Muscle of back (tissue), 13 donors: ENCODE results near the gene PFDN1. TPM values are rescaled to one million over a fixed set of nuclear protein-coding genes. Genes with fewer than 3 reads are reported as not detected.
"Not testable (repeated sequence)": the region's sequence is repeated elsewhere in the genome, so short reads cannot be mapped to it uniquely, and the experiment has no call there.

Experiments used
- DNase-seq, 3 donors: peaks; one replicate each; pipeline versions ENCODE4 v3.0.0 to v3.0.0-alpha.2; 2013
- long read RNA-seq, 9 donors: transcript quantifications; one replicate each; lab custom pipeline, GENCODE V29; 2026
- polyA plus RNA-seq, 10 donors: library from polyadenylated mRNA; unstranded; fragments of 120-200 nt; gene quantifications; one replicate each; pipeline ENCODE4 v1.2.1, GENCODE V29; 2013; ENCODE audit not compliant: insufficient read length in 10 of 10

PFDN1 gene, protein sequence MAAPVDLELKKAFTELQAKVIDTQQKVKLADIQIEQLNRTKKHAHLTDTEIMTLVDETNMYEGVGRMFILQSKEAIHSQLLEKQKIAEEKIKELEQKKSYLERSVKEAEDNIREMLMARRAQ
- polyA plus RNA-seq = 10 to 100 TPM; 63.7 to 88.9 (median 73.7) TPM
- long read RNA-seq, donor 1, transcript PFDN1-201 (4 exons, 1,352 nt) = major isoform, 29 of 39 reads
- long read RNA-seq, donor 1, transcript PFDN1-203 (3 exons, 1,091 nt) = minor isoform, 6 of 39 reads
- long read RNA-seq, donor 1, partial matches to known transcripts = 0 of 39 reads
- long read RNA-seq, donor 1, other reads (novel, unspliced or antisense) = 0 of 39 reads
- long read RNA-seq, donor 2, transcript PFDN1-201 (4 exons, 1,352 nt) = major isoform, 34 of 37 reads
- long read RNA-seq, donor 2, partial matches to known transcripts = 0 of 37 reads
- long read RNA-seq, donor 2, other reads (novel, unspliced or antisense) = 0 of 37 reads
- long read RNA-seq, donor 3 = 0 reads
- long read RNA-seq, donor 4, transcript PFDN1-201 (4 exons, 1,352 nt) = major isoform, 19 of 27 reads
- long read RNA-seq, donor 4, partial matches to known transcripts = 0 of 27 reads
- long read RNA-seq, donor 4, other reads (novel, unspliced or antisense) = 0 of 27 reads
- long read RNA-seq, donor 5, transcript PFDN1-203 (3 exons, 1,091 nt) = minor isoform, 7 of 49 reads
- long read RNA-seq, donor 5, transcript PFDN1-201 (4 exons, 1,352 nt) = major isoform, 24 of 49 reads
- long read RNA-seq, donor 5, transcript PFDN1-202 (3 exons, 787 nt) = minor isoform, 15 of 49 reads
- long read RNA-seq, donor 5, partial matches to known transcripts = 0 of 49 reads
- long read RNA-seq, donor 5, other reads (novel, unspliced or antisense) = 0 of 49 reads
- long read RNA-seq, donor 6, transcript PFDN1-202 (3 exons, 787 nt) = minor isoform, 7 of 34 reads
- long read RNA-seq, donor 6, transcript PFDN1-201 (4 exons, 1,352 nt) = major isoform, 23 of 34 reads
- long read RNA-seq, donor 6, partial matches to known transcripts = 0 of 34 reads
- long read RNA-seq, donor 6, other reads (novel, unspliced or antisense) = 0 of 34 reads
- long read RNA-seq, donor 7, transcript PFDN1-201 (4 exons, 1,352 nt) = major isoform, 13 of 25 reads
- long read RNA-seq, donor 7, partial matches to known transcripts = 6 of 25 reads
- long read RNA-seq, donor 7, other reads (novel, unspliced or antisense) = 0 of 25 reads
- long read RNA-seq, donor 8, transcript PFDN1-202 (3 exons, 787 nt) = minor isoform, 5 of 20 reads
- long read RNA-seq, donor 8, transcript PFDN1-201 (4 exons, 1,352 nt) = major isoform, 12 of 20 reads
- long read RNA-seq, donor 8, partial matches to known transcripts = 0 of 20 reads
- long read RNA-seq, donor 8, other reads (novel, unspliced or antisense) = 0 of 20 reads
- long read RNA-seq, donor 9, partial matches to known transcripts = 0 of 4 reads
- long read RNA-seq, donor 9, other reads (novel, unspliced or antisense) = 0 of 4 reads

- peak; percentile 95 to 97 (median 96) for DNase-seq
Observed at GRCh38 chr5:140302786-140303639, at the start of gene PFDN1. Gene PFDN1 (minus strand): TSS chr5:140303101. CDS start chr5:140303073, 28 bp downstream.

DNA sequence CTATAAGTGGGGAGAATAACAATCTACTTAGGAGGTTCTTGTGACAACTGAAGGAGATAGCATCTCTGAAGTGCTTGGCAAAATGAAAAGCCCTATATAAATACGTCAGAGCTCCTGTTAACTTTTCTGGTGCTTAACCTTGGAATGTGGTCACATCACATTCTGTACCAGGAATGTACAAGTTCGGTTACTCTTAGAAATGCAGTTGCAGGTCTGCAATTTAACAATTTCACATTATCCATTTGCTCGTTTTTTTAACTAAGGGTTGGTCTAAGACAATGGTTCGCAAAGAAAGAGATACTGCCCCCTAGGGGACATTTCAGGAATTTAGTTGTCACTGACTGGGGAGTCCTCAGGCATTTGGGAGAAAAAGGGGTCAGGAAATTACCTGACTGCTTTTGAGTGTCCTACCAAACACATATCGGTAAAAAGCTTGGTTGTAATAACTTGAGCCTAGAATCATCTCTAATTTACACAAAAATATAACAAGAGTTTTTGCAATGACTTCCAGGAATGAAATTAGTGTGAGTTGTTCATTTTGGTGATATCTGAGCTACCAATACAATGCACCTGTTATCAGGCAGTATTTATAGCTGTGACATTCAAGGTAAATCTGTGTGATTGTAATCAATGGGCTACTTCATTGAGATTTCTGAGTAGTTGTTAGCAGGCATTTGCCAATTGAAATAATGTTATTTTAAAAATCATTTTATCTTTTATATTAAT lies 48.9 kb upstream of the PFDN1 start:
- peak; percentile 65 to 80 (median 76) for DNase-seq

DNA sequence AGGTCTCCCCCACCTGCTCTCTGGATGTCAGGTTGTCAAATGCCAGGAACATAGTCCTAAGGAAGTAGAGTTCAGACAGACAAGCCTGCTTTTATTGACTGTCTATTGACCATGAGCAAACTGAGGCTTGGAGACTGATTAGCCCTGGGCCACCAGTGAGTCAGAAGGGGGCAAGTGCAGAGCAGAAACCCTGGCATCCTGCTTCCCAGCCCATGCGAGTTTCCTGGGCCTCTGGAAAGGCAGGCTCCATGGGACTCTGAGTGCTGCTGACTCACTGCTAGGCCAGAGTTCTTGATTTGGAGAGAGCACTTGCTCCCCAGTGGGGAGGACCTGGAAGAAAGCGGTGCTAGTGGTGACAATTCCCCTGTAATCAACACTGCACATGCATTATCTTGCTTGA lies 46.3 kb upstream of the PFDN1 start:
- no peak for DNase-seq

- no peak for DNase-seq
Observed at GRCh38 chr5:140348104-140348503, 45.2 kb upstream of the PFDN1 start.

- DNase-seq = no peak
Observed at GRCh38 chr5:140347360-140347759, 44.5 kb upstream of the PFDN1 start.

- DNase-seq = peak; percentile 78 to 92 (median 84)
Observed at GRCh38 chr5:140346348-140347221, 43.7 kb upstream of the PFDN1 start, which contains the start of gene HBEGF. Gene HBEGF (minus strand): TSS chr5:140346603. CDS start chr5:140346328, 275 bp downstream.

- peak in 2 of 3 donors; percentile 63 to 78 for DNase-seq
Observed at GRCh38 chr5:140345919-140346347, 43.0 kb upstream of the PFDN1 start.

DNA sequence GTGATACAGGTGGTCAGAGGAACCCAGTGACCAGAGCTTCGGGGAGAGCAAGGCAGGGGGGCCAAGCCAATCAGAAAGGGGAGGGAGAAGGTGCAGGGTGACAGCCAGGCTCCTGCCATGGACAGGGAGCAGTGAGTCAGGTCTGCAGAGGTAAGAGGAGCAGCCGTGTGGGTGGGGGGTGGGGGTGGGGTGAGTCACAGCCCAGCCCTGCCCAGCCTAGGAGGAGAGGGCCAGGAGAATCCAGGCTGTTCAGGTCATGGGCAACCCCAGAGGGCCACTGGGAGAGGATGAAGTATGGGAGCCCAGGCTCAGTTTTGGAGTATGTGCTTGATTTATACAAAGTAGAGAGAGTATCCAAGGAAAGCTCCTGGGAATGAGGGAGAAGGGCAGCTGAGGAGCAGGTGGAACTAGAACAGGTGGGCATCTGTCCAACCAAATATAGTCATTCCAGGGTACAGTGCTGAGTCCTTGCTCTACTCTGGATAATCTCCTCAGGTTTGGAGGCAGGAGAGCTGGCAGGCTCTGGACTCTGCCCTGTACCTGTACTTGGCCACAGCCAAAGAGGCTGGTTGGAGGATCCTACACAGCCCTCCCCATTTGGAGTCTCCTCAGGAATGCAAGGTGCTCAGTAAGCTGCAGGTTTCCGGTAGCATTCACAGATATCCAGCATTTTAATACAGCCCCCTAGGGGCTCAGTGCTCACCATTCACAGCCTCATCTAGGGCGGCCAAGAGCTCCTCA lies 42.0 kb upstream of the PFDN1 start:
- no peak for DNase-seq

- DNase-seq = not testable (repeated sequence)
Observed at GRCh38 chr5:140343849-140344248, 40.9 kb upstream of the PFDN1 start.

DNA sequence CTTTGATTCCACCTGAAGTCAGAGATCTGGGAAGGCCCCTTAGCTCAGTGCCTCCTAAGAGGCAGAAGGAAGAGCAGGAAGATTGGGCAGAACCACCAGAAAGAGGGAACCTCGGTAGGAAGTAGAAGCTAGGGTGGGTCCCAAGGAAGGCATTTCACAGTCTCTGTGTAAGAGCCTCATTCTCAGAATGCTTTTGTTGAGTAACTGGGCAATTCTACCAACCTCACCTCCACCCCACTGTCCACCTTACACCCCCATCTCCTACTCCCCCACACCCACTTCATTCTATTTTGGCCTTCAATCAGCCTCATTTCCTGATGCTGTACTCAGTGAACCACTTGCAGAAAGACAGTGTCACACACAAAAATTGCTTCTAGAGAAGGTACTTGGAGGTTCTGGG lies 40.0 kb upstream of the PFDN1 start:
- DNase-seq = no peak

DNA sequence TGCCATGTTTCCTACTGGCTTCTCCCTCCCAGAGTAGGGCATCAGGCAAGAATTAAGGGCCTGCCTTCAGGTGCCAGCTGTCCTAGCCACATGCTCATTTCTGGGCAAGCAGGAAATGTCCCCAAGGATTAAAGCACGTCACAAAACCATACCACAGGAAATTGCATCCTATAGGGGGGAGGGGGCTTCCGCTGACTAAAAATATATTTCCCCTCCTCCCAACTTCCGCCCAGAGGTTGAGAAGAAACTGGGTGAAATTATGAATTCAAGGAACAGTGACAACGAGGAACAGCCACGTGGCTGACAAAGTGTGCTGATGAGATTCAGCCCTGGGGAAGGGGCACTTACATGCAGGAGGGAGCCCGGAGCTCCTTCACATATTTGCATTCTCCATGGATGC lies 39.4 kb upstream of the PFDN1 start:
- peak in 1 of 3 donors; percentile 71 for DNase-seq

GRCh38 chr5:140341591-140341990 lies 38.7 kb upstream of the PFDN1 start:
- no peak for DNase-seq

DNA sequence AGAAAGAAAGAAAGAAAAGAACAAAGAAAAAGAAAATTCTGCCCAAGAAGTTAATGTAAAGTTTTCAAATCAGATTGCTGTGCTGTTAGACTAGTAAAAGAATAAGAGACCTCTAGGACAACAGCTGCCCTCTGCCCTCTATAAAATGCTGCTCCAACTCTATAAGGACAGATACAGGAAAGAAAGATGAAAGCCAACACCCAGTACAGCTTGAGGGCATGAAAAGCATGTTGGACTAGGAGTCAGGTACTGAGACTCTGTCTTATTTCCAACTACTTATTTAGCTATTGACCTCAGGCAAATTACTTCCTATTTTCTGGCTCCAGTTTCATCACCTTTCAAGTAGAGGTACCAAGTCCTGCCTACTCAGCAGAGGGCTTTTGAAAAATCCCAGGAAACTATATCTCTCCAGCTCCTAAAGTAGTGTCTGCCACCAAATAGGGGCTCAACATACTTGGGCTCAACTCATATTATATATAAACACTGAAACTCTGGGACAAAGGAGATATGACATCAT lies 37.8 kb upstream of the PFDN1 start:
- DNase-seq = no peak

DNA sequence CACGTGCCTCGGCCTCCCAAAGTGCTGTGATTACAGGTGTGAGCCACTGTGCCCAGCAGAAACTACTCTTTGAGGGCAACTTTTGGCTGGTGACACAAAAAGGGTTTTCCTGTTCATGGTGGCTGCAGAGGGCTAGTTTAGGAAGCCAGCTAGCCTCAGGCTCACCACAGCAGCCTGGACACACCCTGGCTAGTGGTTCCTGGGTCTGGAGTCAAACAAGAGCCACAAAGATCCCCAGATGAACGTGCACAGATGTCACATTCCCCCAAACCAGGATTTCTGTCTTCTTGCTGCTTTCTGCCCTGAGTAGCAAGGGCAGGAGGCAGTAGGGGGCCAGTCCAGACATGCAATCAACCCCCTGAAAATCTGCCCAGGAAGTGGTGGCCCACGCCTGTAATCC lies 36.7 kb upstream of the PFDN1 start:
- no peak for DNase-seq

- no peak for DNase-seq
Observed at GRCh38 chr5:140338908-140339307, 36.0 kb upstream of the PFDN1 start.

- DNase-seq = no peak
Observed at GRCh38 chr5:140338336-140338735, 35.4 kb upstream of the PFDN1 start.

DNA sequence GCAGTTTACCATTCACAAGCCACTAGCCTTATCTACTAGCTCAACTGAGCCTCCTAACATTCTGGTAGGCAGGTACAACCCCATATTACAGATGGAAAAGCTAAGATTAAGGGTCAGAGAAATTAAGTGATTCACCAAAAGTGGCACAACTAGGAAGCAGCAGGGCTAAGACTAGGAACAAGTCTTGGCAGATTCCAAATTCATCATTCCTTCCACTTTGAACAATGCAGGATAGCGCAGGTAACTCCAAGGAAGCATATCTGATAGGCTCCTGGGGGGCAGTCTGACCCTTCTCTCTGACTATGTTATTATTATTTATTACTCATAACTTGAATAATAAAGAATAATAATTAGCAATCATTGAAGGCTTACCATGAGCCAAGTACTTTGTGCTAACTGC lies 35.0 kb upstream of the PFDN1 start:
- no peak for DNase-seq
